Adrenal gland (tissue), 5 donors: ENCODE results near the gene GPSM1.

Experiments used
- POLR2A ChIP-seq, 2 donors: fragments of 450-650 bp; IDR thresholded peaks; one replicate each; pipeline ENCODE4 v1.6.1; 2017; ENCODE audit warnings: antibody characterized with exemption in 2 of 2, mild to moderate bottlenecking in 2 of 2, moderate library complexity in 1 of 2
- TF ChIP-seq, protein P1 (sequence below), 6 experiments: fragments of 450-650 bp in 4 of 6; fragments of 200-600 bp in 2 of 6; sonication (generic) in 1 of 6; IDR thresholded peaks; 1 replicate in 5 of 6; 2 replicates in 1 of 6; pipeline versions ENCODE4 v1.5.1 to v1.8.0; 2016 to 2021; ENCODE audit warnings: antibody characterized with exemption in 6 of 6, mild to moderate bottlenecking in 2 of 6, moderate library complexity in 1 of 6
- donor health status: DM: no; HTN: no; CAD: no.

DNA sequence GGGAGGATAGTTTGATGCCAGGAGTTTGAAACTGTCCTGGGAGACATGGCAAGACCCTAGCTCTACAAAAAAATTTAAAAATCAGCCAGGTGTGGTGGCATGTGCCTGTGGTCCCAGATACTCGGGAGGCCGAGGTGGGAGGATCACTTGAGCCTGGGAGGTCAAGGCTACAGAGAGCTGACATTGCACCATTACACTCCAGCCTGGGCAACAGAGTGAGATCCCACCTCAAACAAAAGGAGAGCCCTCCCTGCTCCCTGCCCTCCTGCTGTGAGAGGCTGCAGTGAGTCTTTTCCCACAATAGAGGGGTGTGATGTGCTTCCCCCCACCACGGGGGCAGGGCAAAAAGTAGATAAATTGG, 13.3 kb upstream of the GPSM1 start:
- no peak for TF ChIP-seq POLR2A (IDR thresholded peaks at IDR 0.05)
- TF ChIP-seq, protein P1, sequence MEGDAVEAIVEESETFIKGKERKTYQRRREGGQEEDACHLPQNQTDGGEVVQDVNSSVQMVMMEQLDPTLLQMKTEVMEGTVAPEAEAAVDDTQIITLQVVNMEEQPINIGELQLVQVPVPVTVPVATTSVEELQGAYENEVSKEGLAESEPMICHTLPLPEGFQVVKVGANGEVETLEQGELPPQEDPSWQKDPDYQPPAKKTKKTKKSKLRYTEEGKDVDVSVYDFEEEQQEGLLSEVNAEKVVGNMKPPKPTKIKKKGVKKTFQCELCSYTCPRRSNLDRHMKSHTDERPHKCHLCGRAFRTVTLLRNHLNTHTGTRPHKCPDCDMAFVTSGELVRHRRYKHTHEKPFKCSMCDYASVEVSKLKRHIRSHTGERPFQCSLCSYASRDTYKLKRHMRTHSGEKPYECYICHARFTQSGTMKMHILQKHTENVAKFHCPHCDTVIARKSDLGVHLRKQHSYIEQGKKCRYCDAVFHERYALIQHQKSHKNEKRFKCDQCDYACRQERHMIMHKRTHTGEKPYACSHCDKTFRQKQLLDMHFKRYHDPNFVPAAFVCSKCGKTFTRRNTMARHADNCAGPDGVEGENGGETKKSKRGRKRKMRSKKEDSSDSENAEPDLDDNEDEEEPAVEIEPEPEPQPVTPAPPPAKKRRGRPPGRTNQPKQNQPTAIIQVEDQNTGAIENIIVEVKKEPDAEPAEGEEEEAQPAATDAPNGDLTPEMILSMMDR (IDR thresholded peaks at IDR 0.05), result no peak
